NCI-H1694 treated with DMSO at 0.1 percent for 48 hours (cell line): Measurements from ENCODE around the gene NENF.

Experiments
- DNase-seq: peaks from one replicate; lab custom pipeline; 2025; lab: John Stamatoyannopoulos, UW

NENF gene

GRCh38 chr1:212431644-212432043 lies 1.1 kb upstream of the NENF start:
- DNase-seq = no peak

- no peak for DNase-seq
Measured at GRCh38 chr1:212432272-212432660, 454 bp upstream of the NENF start.

DNA sequence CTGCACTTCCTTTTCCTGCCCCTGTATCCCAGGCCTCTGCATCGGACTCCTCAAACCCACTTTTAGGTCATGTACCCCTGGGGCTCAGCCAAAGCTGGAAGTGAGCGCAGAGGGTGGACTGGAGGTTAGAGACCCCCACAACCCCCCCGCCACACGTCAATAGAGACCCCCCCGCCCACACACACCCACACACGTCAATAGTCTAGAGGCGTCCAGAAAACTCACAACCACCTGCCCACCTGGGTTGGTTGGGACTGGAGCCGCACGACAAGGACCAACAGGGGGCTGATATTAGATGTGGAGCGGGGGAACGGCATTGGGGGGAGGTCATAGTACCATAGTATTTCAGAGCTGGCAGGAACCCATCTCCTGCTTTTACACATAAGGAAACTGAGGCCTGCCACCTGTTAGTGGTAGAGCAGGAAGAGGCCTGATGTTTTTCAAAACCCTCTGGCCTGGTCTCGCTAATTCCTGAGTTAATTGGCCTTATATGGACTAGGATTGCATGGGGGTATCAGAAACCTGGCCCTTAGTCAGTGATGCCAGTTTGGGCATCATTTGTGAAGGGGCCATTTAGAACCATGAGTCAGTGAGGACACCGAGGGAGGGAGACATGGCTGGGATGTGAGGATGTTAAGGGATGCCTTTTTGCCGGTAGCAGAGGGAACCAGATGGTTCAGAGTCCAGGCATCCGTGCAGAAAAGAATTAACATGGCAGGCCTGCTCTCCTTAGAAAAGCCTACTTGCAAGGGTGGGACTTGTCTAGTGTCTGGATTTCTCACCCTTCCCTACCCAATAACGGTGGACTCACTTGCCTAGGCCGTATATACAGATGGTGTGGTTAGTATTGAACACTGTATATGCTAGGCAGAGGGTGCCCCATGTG lies 1.1 kb downstream of the NENF start:
- no peak for DNase-seq

DNA sequence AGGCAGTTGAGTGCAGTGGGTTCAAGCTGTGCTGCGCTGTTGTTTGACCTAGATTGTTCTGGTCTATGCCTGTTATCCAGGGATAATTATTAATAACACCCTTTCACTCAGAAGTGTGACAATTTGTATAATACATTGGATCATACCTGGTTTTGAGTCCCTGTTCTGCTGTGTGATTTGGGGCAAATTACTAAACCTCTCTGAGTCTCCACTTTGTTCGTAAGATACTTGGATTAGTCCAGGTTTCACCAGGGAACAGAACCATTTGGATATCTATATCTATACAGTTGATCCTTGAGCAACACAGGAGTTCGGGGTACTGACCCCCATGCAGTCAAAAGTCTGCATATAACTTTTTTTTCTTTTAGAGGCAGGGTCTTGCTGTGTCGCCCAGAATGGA lies 2.3 kb downstream of the NENF start:
- no peak for DNase-seq

DNA sequence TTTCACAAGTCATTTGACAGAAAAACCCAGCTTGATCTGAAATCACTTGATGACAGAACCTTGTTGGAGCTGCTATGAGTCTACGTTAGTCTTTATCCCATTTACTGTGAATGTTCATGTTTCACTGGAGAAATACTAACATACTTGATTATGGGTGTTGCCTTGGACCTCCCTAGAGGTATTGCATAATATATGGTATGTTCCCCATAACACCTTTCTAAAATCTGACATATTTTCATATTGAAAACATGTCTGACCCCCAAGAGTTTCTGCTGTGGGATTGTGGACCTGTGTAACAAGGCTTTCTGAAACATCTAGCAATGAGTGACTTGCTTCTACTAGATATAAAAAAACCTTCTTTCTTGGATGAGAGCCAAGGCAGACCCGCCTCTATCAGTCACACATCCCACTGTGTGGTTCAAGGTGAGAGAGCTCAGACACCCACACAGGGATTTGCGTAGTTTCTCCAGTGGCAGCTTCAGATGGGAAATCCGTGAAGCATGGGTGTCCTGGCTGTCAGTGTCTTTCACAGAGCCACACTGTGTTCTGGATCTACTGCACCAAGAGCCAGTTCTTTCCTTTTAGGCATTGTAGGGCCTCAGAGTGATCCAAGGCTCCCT lies 4.6 kb downstream of the NENF start:
- no peak for DNase-seq

- no peak for DNase-seq
Measured at GRCh38 chr1:212438831-212439237, 6.1 kb downstream of the NENF start.

DNA sequence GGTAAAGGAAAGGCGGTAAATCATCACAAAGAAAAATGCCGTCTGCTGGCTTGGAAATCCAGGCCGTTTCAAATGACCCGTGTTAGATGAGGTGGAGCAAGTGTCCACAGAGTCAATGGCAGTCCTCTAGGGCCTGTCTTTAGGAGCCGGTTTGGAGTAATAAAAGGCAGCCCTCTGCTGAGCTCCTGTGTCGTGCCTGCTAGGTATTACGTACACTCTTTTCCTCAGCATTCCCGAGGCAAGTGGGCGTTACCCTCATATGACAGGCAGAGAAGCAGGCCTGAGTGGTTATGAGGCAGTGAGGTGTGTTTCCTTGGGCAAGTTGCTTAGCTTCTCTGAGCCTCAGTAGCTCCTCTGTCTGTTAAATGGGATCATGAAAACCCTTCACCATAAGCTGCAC lies 7.7 kb downstream of the NENF start:
- no peak for DNase-seq

DNA sequence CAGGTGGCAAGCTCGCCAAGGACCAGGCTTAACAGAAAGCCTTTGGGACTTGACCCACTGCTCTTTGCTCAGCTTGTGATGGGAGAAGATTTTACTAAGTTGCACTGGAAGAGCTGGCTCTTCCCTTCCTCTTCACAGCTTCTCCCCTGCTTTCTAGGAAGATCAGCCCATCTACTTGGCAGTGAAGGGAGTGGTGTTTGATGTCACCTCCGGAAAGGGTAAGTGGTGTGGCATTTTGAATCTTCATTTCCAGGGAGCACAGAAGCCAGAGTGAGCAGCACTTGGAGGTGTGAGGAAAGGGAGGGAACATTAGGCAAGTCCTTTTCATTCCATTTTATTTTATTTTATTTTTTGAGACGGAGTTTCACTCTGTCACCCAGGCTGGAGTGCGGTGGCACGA lies 9.7 kb downstream of the NENF start:
- no peak for DNase-seq

GRCh38 chr1:212446333-212446732 lies 13.6 kb downstream of the NENF start:
- DNase-seq = no peak

DNA sequence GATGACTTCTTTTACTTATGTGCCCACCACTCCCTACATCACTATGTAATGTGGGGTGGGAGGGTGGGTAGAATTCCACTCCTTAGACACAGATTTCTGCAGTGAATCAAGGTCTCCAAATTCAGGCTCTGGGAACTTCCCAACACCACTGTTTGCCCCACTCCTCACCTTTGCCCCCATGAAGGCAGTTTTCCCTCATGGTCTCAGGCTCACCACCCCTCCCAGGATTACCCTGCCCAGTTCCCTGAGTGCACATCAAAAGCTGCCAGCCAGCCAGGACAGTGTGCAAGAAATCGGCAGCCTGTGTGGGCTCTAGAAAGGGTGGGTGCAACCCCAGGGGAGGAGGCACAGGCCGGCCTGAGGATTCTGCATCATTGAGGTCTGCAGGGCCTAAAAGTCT lies 14.8 kb downstream of the NENF start:
- no peak for DNase-seq

DNA sequence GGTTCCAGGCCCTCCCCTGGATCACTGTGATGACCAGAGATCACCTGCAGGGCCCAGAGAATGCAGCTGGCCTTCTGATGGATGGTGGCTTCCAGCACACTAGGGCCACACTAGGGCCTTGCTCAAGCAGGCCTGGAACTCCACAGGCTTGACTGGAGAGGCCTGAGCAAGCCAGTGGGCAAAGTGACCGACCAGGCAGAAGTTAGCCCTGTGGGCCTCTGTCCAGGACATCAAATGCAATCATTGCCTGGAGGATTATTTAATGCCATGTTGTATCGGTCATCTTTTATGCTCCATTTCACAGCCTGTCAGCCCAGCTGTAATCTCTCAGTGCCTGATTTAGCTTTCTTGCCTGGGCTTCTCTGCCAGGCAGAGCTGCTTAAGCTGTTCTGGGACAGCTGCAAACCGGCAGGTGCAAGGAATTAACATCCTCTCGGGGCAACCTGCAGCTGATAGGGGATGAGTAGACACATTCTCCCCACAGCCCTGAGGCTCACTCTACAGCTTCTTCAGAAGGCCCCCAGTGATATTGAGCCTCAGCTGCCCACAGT lies 17.7 kb downstream of the NENF start:
- no peak for DNase-seq

DNA sequence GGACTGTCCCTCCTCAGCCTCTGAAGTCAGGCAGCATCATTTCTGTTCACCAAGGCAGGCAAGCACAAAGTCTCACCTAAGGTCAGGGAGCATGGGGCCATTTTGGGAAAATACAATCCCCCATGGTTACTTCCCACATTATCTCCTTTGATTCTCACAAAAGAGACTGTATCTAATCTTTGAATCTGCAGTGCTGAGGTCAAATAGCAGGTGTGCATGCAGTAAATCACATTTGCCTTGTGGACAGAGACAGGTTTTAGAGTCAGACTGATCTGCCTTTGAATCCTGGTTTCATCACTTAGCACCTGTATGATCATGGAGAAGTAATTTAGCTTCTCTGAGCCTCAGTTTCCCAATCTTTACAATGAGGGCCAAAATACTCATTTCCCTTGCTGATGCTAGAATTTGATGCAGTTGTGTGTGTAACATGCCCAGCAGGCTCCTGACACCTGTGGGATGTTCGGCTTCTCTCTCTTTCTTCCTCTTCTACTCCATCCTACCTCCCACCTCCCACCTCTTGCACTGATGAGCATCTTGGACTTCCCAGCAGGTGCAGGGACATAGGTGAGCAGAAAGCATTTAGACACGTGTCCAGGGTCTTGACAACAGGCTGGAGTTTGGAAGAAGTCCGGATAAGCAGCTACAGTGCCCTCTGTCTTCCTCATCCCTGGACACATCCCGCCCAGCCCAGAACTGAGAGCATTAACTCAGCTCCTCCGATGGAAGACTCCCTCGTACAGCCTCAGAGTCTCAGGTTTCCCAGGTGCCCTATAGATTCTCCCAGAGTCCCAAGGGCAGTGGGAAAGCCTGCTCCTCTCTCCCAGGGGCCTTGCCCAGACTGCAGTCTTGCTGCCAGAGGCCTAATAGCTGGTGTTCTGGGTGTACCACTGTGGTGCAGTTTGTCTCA lies 18.9 kb downstream of the NENF start:
- no peak for DNase-seq

DNA sequence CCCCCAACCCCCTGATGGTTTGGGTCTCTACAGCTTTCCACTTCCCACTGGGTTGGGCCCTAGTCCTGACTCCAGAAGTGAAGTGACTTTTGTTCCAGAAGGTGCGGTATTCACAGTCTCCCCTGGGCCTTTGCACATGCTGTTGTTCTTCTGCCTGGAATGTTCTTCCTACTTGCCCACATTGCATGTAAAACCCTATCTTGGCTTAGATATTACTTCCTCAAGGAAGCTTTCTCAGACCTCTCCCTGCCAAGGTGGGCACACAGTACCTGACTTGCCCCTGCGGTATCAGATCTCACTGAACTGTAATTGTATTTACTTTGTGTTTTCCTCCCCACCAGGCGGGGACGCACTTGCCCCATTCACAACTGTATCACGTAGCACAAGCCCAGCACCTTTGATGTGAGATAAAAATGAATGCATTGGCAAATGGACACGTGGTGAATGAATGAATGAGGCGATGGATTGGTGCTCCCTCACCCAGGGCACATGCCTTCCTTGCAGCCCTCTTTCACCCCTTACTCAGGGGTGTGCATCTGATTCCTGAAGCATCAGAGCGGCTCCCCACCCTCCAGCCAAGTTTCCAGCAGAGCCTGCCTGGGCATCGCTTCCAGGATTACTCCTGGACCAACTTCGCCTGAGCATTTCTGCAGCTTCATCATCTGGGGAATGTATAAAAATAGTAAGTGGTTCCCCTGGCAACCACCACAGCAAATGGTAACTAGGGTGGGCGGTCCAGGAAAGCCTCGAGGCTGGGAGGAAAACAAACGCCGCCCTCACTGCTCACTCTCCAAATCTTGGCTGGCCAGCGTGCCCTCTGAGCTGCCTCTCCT lies 19.8 kb downstream of the NENF start:
- DNase-seq = no peak

DNA sequence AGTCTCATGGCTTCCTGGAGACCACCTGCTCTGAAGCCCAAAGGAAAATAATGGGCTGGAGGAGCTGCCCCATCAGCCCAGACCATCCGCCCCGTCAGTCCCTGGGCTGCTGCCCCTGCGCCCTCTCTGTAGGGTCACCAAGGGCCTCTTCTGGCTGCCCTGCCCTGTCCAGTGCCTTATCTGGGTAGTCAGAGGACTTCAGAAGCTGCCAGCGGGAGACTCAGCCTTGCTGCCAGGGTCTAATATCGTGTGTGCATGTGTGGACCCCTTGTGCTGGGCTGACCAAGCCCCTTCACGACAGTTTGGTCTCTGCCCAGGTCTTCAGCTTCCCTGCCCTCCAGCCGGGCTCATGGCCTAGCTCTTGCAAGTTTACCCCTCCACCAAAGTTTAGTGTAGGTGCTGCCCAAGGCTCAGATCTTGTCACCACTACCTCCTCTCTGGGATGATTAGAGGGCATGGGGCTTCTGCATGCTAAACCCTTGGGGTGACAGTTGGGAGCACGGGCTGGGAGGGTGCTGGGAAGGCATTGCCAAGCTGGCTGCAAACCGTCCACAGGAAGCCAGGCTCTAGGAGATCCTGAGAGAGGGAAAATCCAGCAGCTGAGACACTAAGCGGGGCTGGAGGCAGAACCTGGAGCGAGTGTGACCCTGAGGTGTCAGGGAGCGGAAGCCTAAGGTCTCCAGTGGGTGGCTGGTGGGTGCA lies 20.6 kb downstream of the NENF start:
- DNase-seq = no peak

DNA sequence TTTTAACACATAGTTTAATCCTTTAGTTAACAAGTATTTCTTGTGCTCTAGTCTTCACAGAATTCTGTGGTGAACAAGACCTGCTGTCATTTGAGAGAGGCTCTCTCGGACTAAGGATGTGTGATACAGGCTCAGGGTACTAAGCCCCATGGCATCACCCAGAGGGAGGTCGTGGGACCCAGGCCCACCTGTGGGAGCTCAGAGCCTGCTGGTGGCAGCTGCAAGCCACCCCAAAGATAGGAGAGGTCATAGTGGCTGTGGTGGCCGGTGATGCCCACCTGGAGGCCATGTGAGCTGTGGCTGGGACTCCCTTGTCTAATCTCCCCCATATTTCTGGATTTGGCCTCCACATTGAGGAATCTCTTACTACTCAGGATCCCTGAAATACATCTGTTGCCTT lies 22.0 kb downstream of the NENF start:
- no peak for DNase-seq

- DNase-seq = no peak
Measured at GRCh38 chr1:212455401-212455800, 22.7 kb downstream of the NENF start.

DNA sequence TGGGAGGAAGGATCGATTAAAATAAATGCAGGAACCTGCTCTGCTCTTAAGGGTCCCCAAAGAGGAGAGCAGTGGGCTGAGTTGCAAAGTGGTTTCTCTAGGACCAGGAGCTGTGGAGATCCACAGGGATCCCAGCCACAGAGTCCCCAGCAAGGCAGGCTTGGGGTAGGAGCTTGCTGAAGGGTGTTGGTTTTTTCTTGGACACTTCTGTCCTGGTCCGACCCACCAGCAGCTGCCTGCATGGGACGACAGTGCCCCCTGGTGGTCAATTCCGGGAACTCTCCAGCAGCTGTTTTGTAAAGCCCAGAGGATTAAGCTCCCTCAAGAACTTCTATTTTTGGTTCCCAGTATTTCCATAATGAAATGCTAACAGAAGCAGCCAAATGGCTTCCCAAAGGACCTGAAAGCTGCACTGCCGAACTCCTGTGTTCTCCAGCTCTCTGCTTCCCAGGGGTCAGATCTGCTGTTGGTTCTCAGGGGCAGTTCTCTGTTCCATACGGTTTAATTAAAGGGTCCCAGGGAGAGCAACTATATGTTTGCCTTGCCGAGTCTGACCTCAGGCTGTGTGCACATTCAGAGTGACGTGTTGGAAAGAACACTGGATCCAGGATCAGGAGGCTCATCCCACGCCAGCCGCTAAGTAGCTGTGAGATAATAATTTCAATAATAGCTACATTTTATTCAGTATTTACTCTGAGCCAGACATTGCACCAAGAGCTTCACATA lies 23.2 kb downstream of the NENF start:
- no peak for DNase-seq

DNA sequence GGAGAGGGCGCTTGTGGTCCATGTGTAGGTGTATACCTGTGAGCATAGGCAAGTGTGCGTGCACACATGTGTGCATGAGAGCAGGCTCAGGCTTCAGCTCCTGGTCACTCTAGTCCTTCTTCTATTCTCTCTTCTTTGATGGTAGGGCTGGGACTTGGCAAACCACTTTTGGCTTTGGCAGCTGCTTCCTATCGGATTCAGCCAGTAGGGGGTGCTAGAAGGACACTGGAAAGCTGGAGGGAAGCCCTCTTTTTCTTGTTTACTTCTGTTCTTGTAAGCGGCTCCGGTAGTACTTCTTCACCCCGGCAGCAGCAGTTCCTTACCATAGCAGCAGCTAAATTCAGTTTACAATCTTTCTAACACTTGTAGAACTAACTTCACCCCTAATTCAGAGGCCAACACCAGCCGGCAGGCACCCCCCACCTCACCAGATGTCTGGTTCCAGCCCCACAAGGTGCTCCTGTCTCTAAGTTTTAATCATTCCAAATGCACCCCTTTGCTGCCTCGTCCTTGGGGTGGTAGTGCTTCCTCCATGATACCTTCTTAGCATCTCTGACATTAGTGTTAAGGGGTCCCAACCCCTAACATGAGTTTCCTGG lies 25.1 kb downstream of the NENF start:
- no peak for DNase-seq

- no peak for DNase-seq
Measured at GRCh38 chr1:212458817-212459216, 26.1 kb downstream of the NENF start.

GRCh38 chr1:212459656-212460055 lies 26.9 kb downstream of the NENF start:
- no peak for DNase-seq
